ENCODE measurements around the gene CTTNBP2. TPM values are rescaled to one million over a fixed set of nuclear protein-coding genes. Genes with fewer than 3 reads are reported as not detected.

Gene CTTNBP2
- total and polyA plus RNA-seq, 8 donors: 3.0 to 22.2 (median 19.2) TPM

GRCh38 chr7:117876761-117877160, 3.5 kb upstream of the CTTNBP2 start:
- no peak overlapping the region for H3K27ac ChIP-seq
- ATAC-seq: no peak
- TF ChIP-seq CTCF (IDR thresholded peaks at IDR 0.05): no peak
- no peaks in the 10 kb centered on the region for H3K36me3 ChIP-seq
- H3K4me3 ChIP-seq: no peak overlapping the region
- no peaks in the 10 kb centered on the region for H3K9me3 ChIP-seq
- intact Hi-C loops (cut with DNase I): no loop called here
- peaks cover 9 to 53% of the 10 kb centered on the region in 2 donors for H3K27me3 ChIP-seq
- H3K4me1 ChIP-seq: peaks cover 0 to 11% of the 10 kb centered on the region in 2 donors
- DNase-seq: no peak

GRCh38 chr7:117875566-117875965, 2.3 kb upstream of the CTTNBP2 start:
- no peak for TF ChIP-seq CTCF (IDR thresholded peaks at IDR 0.05)
- Histone ChIP-seq H3K36me3 (no peaks in the 10 kb centered on the region), H3K4me3 (no peak overlapping the region), H3K9me3 (no peaks in the 10 kb centered on the region), H3K27ac (no peak overlapping the region), H3K27me3 (peaks cover 9 to 63% of the 10 kb centered on the region in 2 donors), H3K4me1 (peaks cover 0 to 11% of the 10 kb centered on the region in 2 donors)
- ATAC-seq (no peak), DNase-seq (no peak)
- intact Hi-C loops (cut with DNase I): no loop called here

GRCh38 chr7:117874191-117874700, 1.0 kb upstream of the CTTNBP2 start:
- intact Hi-C loops (cut with DNase I): no loop called here
- peaks cover 0 to 11% of the 10 kb centered on the region in 2 donors for H3K4me1 ChIP-seq

GRCh38 chr7:117872561-117873309, 506 bp downstream of the CTTNBP2 start:
- H3K4me3 ChIP-seq: peak overlapping the region; percentile 54 to 56
- intact Hi-C loops (cut with DNase I): no loop called here
- DNase-seq (peak in 2 of 4 donors; percentile 45 to 71), ATAC-seq (peak; percentile 70)
- peaks cover 9 to 68% of the 10 kb centered on the region in 2 donors for H3K27me3 ChIP-seq
- peak overlapping the region; percentile 47 to 52 for H3K27ac ChIP-seq
- no peaks in the 10 kb centered on the region for H3K36me3 ChIP-seq
- no peaks in the 10 kb centered on the region for H3K9me3 ChIP-seq
- peaks cover 0 to 11% of the 10 kb centered on the region in 2 donors for H3K4me1 ChIP-seq
- TF ChIP-seq CTCF (IDR thresholded peaks at IDR 0.05): no peak

More at GRCh38 chr7:117874191-117874700, 1.0 kb upstream of the CTTNBP2 start:
- H3K27ac ChIP-seq: no peak overlapping the region
- no peak overlapping the region for H3K4me3 ChIP-seq
- H3K27me3 ChIP-seq: peaks cover 9 to 73% of the 10 kb centered on the region in 2 donors
- TF ChIP-seq CTCF (IDR thresholded peaks at IDR 0.05): no peak
- DNase-seq (no peak), ATAC-seq (no peak)
- no peaks in the 10 kb centered on the region for H3K36me3 ChIP-seq
- no peaks in the 10 kb centered on the region for H3K9me3 ChIP-seq

- H3K36me3 ChIP-seq: no peaks in the 10 kb centered on the region
- ATAC-seq (peak; percentile 45), DNase-seq (peak in 1 of 4 donors; percentile 54)
- H3K4me1 ChIP-seq: peaks cover 0 to 11% of the 10 kb centered on the region in 2 donors
- H3K4me3 ChIP-seq: peak overlapping the region; percentile 54 to 56
- peaks cover 9 to 68% of the 10 kb centered on the region in 2 donors for H3K27me3 ChIP-seq
- H3K27ac ChIP-seq: no peak overlapping the region
- H3K9me3 ChIP-seq: no peaks in the 10 kb centered on the region
- no peak for TF ChIP-seq CTCF (IDR thresholded peaks at IDR 0.05)
- intact Hi-C loops (cut with DNase I): no loop called here
These were observed 1.3 kb downstream of the CTTNBP2 start for GRCh38 chr7:117871778-117872538.
